Testis (tissue), 2 donors: ENCODE data around the gene PAPPA2.

Experiments
- CTCF ChIP-seq, 3 experiments: fragments of 450-650 bp in 2 of 3; fragments of 200-600 bp in 1 of 3; sonication (generic) in 1 of 3; IDR thresholded peaks; one replicate each; pipeline ENCODE4 v1.5.1; 2016 to 2019; ENCODE audit warnings: antibody characterized with exemption in 3 of 3, mild to moderate bottlenecking in 2 of 3, moderate library complexity in 1 of 3
- POLR2A ChIP-seq: fragments of 450-650 bp; IDR thresholded peaks from one replicate; pipeline ENCODE4 v1.6.1; 2017; ENCODE audit warnings: antibody characterized with exemption, mild to moderate bottlenecking, moderate library complexity

GRCh38 chr1:176612791-176613190, 149.8 kb downstream of the PAPPA2 start:
- TF ChIP-seq POLR2A (no peak), CTCF (IDR thresholded peaks at IDR 0.05) (no peak)
